HepG2 (cell line): ENCODE measurements around the gene ALK. TPM values are rescaled to one million over a fixed set of nuclear protein-coding genes. Genes with fewer than 3 reads are reported as not detected.
A peak's percentile ranks its signal among the peaks of the same experiment; 100 is the strongest.

Source experiments
- ATAC-seq: fragments of 200-7000 bp; cut with Tn5 transposase; 3 replicates; pipeline ENCODE4 v1.9.1; 2020; ENCODE audit warnings: mild to moderate bottlenecking, moderate library complexity
- BruUV-seq: library from RNA; stranded (reverse); fragments of 400-500 nt; replicated peaks from 2 replicates; lab custom pipeline; 2021; lab: Mats Ljungman, UMichigan
- CTCF ChIA-PET: fragments of 300-600 bp; formaldehyde crosslinking; extraction: SDS; loops from one replicate; lab custom pipeline; 2021; ENCODE audit warnings: low total read pairs, inconsistent platforms, low intra/inter-chr PET ratio; lab: Yijun Ruan, JAX
- POLR2A ChIA-PET: fragments of 350-600 bp; sonication (Branson Sonifier 250); formaldehyde crosslinking; loops from one replicate; lab custom pipeline; 2020; ENCODE audit warnings: antibody characterized with exemption, inconsistent platforms; lab: Yijun Ruan, JAX
- DNase-seq: peaks from one replicate; pipeline ENCODE4 v3.0.0-alpha.2; 2015; ENCODE audit warnings: low spot score
- FAIRE-seq: peaks from 3 replicates; lab custom pipeline; 2011; peaks lifted over from hg19 to GRCh38; lab: Jason Lieb, UNC
- H2AFZ ChIP-seq: one replicate; pipeline ENCODE4 v1.6.1; 2011; ENCODE audit warnings: low read length, inconsistent platforms
- H3K27ac ChIP-seq: fragments of 300-600 bp; 3 replicates; pipeline ENCODE4 v1.8.0; 2011; ENCODE audit warnings: mixed run types, mild to moderate bottlenecking, mixed read lengths, low read length, inconsistent platforms; ENCODE audit not compliant: insufficient read depth; ENCODE audit errors: extremely low read length
- H3K27me3 ChIP-seq, 2 experiments: fragments of 200-600 bp in 1 of 2; 2 replicates in 1 of 2; 3 replicates in 1 of 2; pipeline versions ENCODE4 v1.6.0 to v1.8.0; 2011; ENCODE audit warnings: low read length in 2 of 2, mild to moderate bottlenecking in 2 of 2, moderate library complexity in 2 of 2, inconsistent platforms in 1 of 2; ENCODE audit not compliant: insufficient read depth in 2 of 2, control insufficient read depth in 1 of 2
- H3K36me3 ChIP-seq, 2 experiments: fragments of 200-600 bp in 1 of 2; replicated peaks in 1 of 2; 2 replicates in 1 of 2; 3 replicates in 1 of 2; pipeline versions ENCODE4 v1.5.1 to v1.8.0; 2011; ENCODE audit warnings: low read length in 2 of 2, inconsistent platforms in 1 of 2; ENCODE audit not compliant: insufficient read depth in 2 of 2, control insufficient read depth in 1 of 2
- H3K4me1 ChIP-seq: 2 replicates; pipeline ENCODE4 v1.5.1; 2012; ENCODE audit warnings: low read length, inconsistent platforms; ENCODE audit not compliant: insufficient read depth
- H3K4me2 ChIP-seq: 2 replicates; pipeline ENCODE4 v1.6.0; 2011; ENCODE audit warnings: low read depth, low read length, inconsistent platforms
- H3K4me3 ChIP-seq, 3 experiments: fragments of 200-600 bp in 1 of 3; sonication (generic), shearing (Covaris generic) in 1 of 3; replicated peaks in 1 of 3; 2 replicates each; pipeline ENCODE4 v1.5.1; 2011 to 2016; ENCODE audit warnings: low read length in 3 of 3, inconsistent platforms in 2 of 3, low read depth in 2 of 3, mild to moderate bottlenecking in 2 of 3, control low read depth in 1 of 3, mixed read lengths in 1 of 3; ENCODE audit not compliant: insufficient read depth in 1 of 3
- H3K79me2 ChIP-seq: one replicate; pipeline ENCODE4 v1.6.1; 2011; ENCODE audit warnings: low read length, inconsistent platforms; ENCODE audit not compliant: insufficient read depth
- H3K9ac ChIP-seq: 2 replicates; pipeline ENCODE4 v1.6.0; 2011; ENCODE audit warnings: mild to moderate bottlenecking, low read depth, low read length, inconsistent platforms; ENCODE audit not compliant: insufficient read depth
- H3K9me3 ChIP-seq: 2 replicates; pipeline ENCODE4 v1.5.1; 2012; ENCODE audit warnings: mild to moderate bottlenecking, low read length
- H4K20me1 ChIP-seq: 2 replicates; pipeline ENCODE4 v1.6.0; 2011; ENCODE audit warnings: inconsistent platforms, mild to moderate bottlenecking, low read length, moderate library complexity; ENCODE audit not compliant: insufficient read depth
- SMAD3 ChIP-seq: sonication (generic); formaldehyde crosslinking; IDR thresholded peaks from 2 replicates; pipeline ENCODE4 v1.4.0; 2020; ENCODE audit warnings: missing genetic modification reagents
- ZNF816 ChIP-seq: sonication (generic); formaldehyde crosslinking; IDR thresholded peaks from 2 replicates; pipeline ENCODE4 v1.8.0; 2022; ENCODE audit warnings: missing genetic modification reagents, mild to moderate bottlenecking, borderline replicate concordance
- WGBS: methylation state at CpG from one replicate; pipeline ENCODE4 v1.1.6; 2017; ENCODE audit warnings: low lambda C conversion rate; 5-methylcytosine and 5-hydroxymethylcytosine counted together
- in situ Hi-C: cut with HindIII; loops from 2 replicates; pipeline ENCODE4 v1.10.0; 2017; ENCODE audit warnings: low pct_unique_long_range_greater_than_20kb; ENCODE audit not compliant: extremely low pct_ligation_motif_present
- intact Hi-C: fragments of 100-400 bp; cut with micrococcal nuclease; formaldehyde crosslinking; loops from one replicate; pipeline ENCODE4 v1.10.0; 2022; ENCODE audit not compliant: unreplicated experiment
- polyA plus RNA-seq, 8 experiments: library from polyadenylated mRNA; depleted of rRNA in 3 of 8; stranded (reverse) in 7 of 8; unstranded in 1 of 8; fragments of >200 nt; fragmentation: Illumina TruSeq in 4 of 8; extraction: Trizol in 4 of 8; gene quantifications; 2 replicates each; pipeline versions ENCODE4 v1.2.1 to v1.2.3, GENCODE V29; 2011 to 2016; ENCODE audit warnings: low read depth in 4 of 8, missing spikeins in 1 of 8, mixed read lengths in 1 of 8; ENCODE audit not compliant: insufficient read depth in 1 of 8
- total RNA-seq, 5 experiments: library from RNA; depleted of rRNA; stranded (reverse); fragments of >200 nt; fragmentation: Illumina TruSeq; extraction: Trizol; gene quantifications; 2 replicates each; pipeline ENCODE4 v1.2.3, GENCODE V29; 2016; ENCODE audit warnings: low read depth in 1 of 5
- TF ChIP-seq, protein P1 (sequence below): sonication (generic); formaldehyde crosslinking; IDR thresholded peaks from 2 replicates; pipeline ENCODE4 v1.5.0; 2020; ENCODE audit warnings: mild to moderate bottlenecking, missing genetic modification reagents, moderate library complexity
- TF ChIP-seq, protein P2 (sequence below): sonication (generic); formaldehyde crosslinking; IDR thresholded peaks from 2 replicates; pipeline ENCODE4 v1.8.1; 2023; ENCODE audit warnings: mild to moderate bottlenecking, missing genetic modification reagents, borderline replicate concordance

The ALK gene
- total and polyA plus RNA-seq, 2 of the 13 experiments (the other 11 are each of a cell fraction or from before 2014, with no cell fraction given), result not detected

DNA sequence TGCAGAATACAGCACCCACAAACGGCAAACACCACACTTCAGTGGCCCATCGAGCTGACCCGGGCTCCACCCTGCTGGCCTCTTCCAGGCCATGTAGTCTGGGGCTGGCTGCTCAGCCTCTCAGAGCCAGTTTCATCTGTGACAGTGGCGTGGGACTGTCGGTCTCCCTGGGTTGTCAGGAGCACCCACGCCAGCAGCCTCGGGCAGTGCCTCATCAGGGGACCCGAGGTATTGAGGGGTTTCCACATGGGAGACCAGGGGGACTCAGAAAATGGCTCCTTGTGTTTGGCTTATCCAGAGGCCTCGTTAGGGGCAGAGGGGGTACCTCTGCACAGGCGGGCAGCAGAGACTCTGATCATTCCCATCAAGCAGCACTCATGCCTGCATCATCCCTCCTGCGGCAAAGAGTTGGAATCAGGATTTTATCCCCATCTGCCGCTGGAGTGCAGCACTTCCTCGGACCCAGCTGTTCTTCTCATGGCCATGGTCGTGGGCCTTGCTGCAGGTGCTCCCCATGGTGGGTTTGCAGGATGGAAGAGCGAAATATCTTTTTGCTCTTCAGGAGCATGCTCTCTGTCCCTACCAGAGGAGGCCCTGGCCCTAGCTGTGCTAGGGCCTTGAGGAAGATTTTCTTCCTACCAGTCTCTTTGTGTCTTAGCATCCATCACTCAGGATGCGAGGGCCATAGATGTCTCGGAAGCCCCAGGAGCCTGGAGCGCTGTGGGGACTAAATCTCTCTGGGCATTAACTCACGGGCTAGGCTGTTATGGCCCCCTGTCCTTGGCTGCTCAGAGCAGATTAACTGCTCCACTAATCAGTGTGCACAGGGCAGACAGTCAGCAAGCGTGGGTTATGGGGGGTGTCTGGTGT is 705.4 kb downstream of the ALK start:
- Histone ChIP-seq H3K36me3 (no peaks in the 10 kb centered on the region; a peak in 1 of 5 replicates), H3K4me1 (no peaks in the 10 kb centered on the region), H3K9me3 (no peaks in the 10 kb centered on the region), H3K27me3 (peaks cover 0 to 21% of the 10 kb centered on the region in 2 experiments; a peak in 3 of 5 replicates), H4K20me1 (no peaks in the 10 kb centered on the region), H2AFZ (no peak overlapping the region), H3K79me2 (no peaks in the 10 kb centered on the region), H3K27ac (no peak overlapping the region), H3K4me2 (no peak overlapping the region), H3K4me3 (no peak overlapping the region), H3K9ac (no peak overlapping the region)
- 22% methylated on average over 20 of the region's 20 CpGs for WGBS
- POLR2A ChIA-PET, result no interaction called here
- BruUV-seq, result no TSS peak
- in situ Hi-C loops, result loop anchor here (10.0 kb wide), 2 partner anchors 629 to 859 kb away; no protein-coding TSS in a partner anchor
- FAIRE-seq, result no peak
- TF ChIP-seq ZNF816 (CRISPR knock-in tag) (no peak), SMAD3 (CRISPR knock-in tag) (no peak)
- TF ChIP-seq, protein P1, sequence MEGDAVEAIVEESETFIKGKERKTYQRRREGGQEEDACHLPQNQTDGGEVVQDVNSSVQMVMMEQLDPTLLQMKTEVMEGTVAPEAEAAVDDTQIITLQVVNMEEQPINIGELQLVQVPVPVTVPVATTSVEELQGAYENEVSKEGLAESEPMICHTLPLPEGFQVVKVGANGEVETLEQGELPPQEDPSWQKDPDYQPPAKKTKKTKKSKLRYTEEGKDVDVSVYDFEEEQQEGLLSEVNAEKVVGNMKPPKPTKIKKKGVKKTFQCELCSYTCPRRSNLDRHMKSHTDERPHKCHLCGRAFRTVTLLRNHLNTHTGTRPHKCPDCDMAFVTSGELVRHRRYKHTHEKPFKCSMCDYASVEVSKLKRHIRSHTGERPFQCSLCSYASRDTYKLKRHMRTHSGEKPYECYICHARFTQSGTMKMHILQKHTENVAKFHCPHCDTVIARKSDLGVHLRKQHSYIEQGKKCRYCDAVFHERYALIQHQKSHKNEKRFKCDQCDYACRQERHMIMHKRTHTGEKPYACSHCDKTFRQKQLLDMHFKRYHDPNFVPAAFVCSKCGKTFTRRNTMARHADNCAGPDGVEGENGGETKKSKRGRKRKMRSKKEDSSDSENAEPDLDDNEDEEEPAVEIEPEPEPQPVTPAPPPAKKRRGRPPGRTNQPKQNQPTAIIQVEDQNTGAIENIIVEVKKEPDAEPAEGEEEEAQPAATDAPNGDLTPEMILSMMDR, result peak; percentile 26; the same call in 1 of the 2 replicates
- TF ChIP-seq, protein P2, sequence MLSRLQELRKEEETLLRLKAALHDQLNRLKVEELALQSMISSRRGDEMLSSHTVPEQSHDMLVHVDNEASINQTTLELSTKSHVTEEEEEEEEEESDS (CRISPR knock-in tag), result no peak
- intact Hi-C loops, result no loop called here
- CTCF ChIA-PET, result no interaction called here
- DNase-seq, result no peak
- no peak for ATAC-seq
